A549 (cell line): Measurements from ENCODE around the gene GRHL3. TPM values are rescaled to one million over a fixed set of nuclear protein-coding genes. Genes with fewer than 3 reads are reported as not detected.

Experiments used
- ATAC-seq, 2 experiments: fragments of 200-7000 bp in 1 of 2; fragments of >200 bp in 1 of 2; cut with Nextera tagmentation in 1 of 2; cut with Tn5 transposase in 1 of 2; 3 replicates each; pipeline versions ENCODE4 v1.8.0 to v1.9.1; 2018 to 2020; ENCODE audit warnings: mild to moderate bottlenecking in 1 of 2, moderate library complexity in 1 of 2
- CTCF ChIA-PET: fragments of 300-600 bp; sonication (Branson Sonifier 250); formaldehyde crosslinking; extraction: SDS; loops from one replicate; lab custom pipeline; 2021; ENCODE audit warnings: antibody characterized with exemption, inconsistent platforms; lab: Yijun Ruan, JAX
- POLR2A ChIA-PET: fragments of 350-600 bp; formaldehyde crosslinking; extraction: SDS; loops from one replicate; lab custom pipeline; 2021; ENCODE audit warnings: antibody characterized with exemption, inconsistent platforms; lab: Yijun Ruan, JAX
- DNase-seq, 2 experiments: peaks; one replicate each; pipeline versions ENCODE4 v3.0.0 to v3.0.0-alpha.2; 2011 to 2016; ENCODE audit warnings: low read depth in 1 of 2, low spot score in 1 of 2
- FAIRE-seq: peaks from 2 replicates; lab custom pipeline; 2011; peaks lifted over from hg19 to GRCh38; lab: Jason Lieb, UNC
- H3K27ac ChIP-seq, 2 experiments: fragments of >200 bp; sonication (Bioruptor Twin); formaldehyde crosslinking; 3 replicates each; pipeline ENCODE4 v1.5.1; 2016 to 2017
- H3K4me1 ChIP-seq: fragments of >200 bp; sonication (Bioruptor Twin); formaldehyde crosslinking; 3 replicates; pipeline ENCODE4 v1.6.1; 2016
- H3K4me2 ChIP-seq: fragments of >200 bp; sonication (Bioruptor Twin); formaldehyde crosslinking; 3 replicates; pipeline ENCODE4 v1.6.1; 2016
- H3K4me3 ChIP-seq: fragments of >200 bp; sonication (Bioruptor Twin); formaldehyde crosslinking; 3 replicates; pipeline ENCODE4 v1.5.1; 2016
- H3K9me3 ChIP-seq: fragments of >200 bp; sonication (Bioruptor Twin); formaldehyde crosslinking; 3 replicates; pipeline ENCODE4 v1.6.1; 2016
- CBX8 ChIP-seq: fragments of 200-600 bp; sonication (generic); IDR thresholded peaks from 2 replicates; pipeline ENCODE4 v1.6.1; 2016
- CHD4 ChIP-seq: fragments of 200-600 bp; sonication (generic); IDR thresholded peaks from 2 replicates; pipeline ENCODE4 v1.6.1; 2016; ENCODE audit warnings: antibody characterized with exemption, mild to moderate bottlenecking, borderline replicate concordance
- EHMT2 ChIP-seq: fragments of 200-600 bp; sonication (generic); IDR thresholded peaks from 2 replicates; pipeline ENCODE4 v1.6.1; 2016; ENCODE audit warnings: antibody characterized with exemption, low read depth, mild to moderate bottlenecking, moderate library complexity
- EP300 ChIP-seq, 2 experiments: fragments of >200 bp; sonication (Bioruptor Twin); formaldehyde crosslinking; IDR thresholded peaks; 2 replicates in 1 of 2; 3 replicates in 1 of 2; pipeline ENCODE4 v1.6.1; 2016 to 2017
- FOSB ChIP-seq: fragments of 250-450 bp; sonication (Bioruptor Pico); IDR thresholded peaks from 2 replicates; pipeline ENCODE4 v1.5.0; 2020; ENCODE audit warnings: mild to moderate bottlenecking, moderate library complexity
- HEYL ChIP-seq: fragments of 250-450 bp; sonication (Bioruptor Pico); IDR thresholded peaks from 2 replicates; pipeline ENCODE4 v1.8.0; 2021; ENCODE audit warnings: mild to moderate bottlenecking, moderate library complexity
- HOXB13 ChIP-seq: fragments of 250-450 bp; sonication (Bioruptor Pico); IDR thresholded peaks from 2 replicates; pipeline ENCODE4 v1.5.0; 2020; ENCODE audit warnings: low read depth, mild to moderate bottlenecking, moderate library complexity
- KDM5A ChIP-seq: fragments of 200-600 bp; sonication (generic); IDR thresholded peaks from 2 replicates; pipeline ENCODE4 v1.6.1; 2016; ENCODE audit warnings: antibody characterized with exemption, mild to moderate bottlenecking
- MAFK ChIP-seq: fragments of 450-650 bp; IDR thresholded peaks from 2 replicates; pipeline ENCODE4 v1.6.1; 2014; ENCODE audit not compliant: partially characterized antibody
- NPAS2 ChIP-seq: fragments of 250-450 bp; sonication (Bioruptor Pico); IDR thresholded peaks from 2 replicates; pipeline ENCODE4 v1.8.0; 2022; ENCODE audit warnings: mild to moderate bottlenecking, moderate library complexity, borderline replicate concordance
- PHF8 ChIP-seq: fragments of 200-600 bp; sonication (generic); IDR thresholded peaks from 2 replicates; pipeline ENCODE4 v1.6.1; 2016; ENCODE audit warnings: low read depth, mild to moderate bottlenecking, antibody characterized with exemption, moderate library complexity, borderline replicate concordance
- POLR2AphosphoS2 ChIP-seq: conservative IDR thresholded peaks from 2 replicates; pipeline ENCODE4 v1.6.1; 2012; ENCODE audit warnings: low read length, improper control_type of control experiment, inconsistent platforms
- RARB ChIP-seq: fragments of 250-450 bp; sonication (Bioruptor Pico); IDR thresholded peaks from 2 replicates; pipeline ENCODE4 v1.8.0; 2021; ENCODE audit warnings: mild to moderate bottlenecking, moderate library complexity
- RCOR1 ChIP-seq: fragments of 150-350 bp; IDR thresholded peaks from 2 replicates; pipeline ENCODE4 v1.6.1; 2014; ENCODE audit warnings: antibody characterized with exemption, low read length, low read depth
- RFX5 ChIP-seq: fragments of 450-650 bp; IDR thresholded peaks from 2 replicates; pipeline ENCODE4 v1.7.1; 2014; ENCODE audit warnings: antibody characterized with exemption, mild to moderate bottlenecking, moderate library complexity
- RNF2 ChIP-seq: fragments of 200-600 bp; sonication (generic); IDR thresholded peaks from 2 replicates; pipeline ENCODE4 v1.6.1; 2016; ENCODE audit warnings: low read depth, mild to moderate bottlenecking, antibody characterized with exemption, moderate library complexity, borderline replicate concordance
- TFCP2L1 ChIP-seq: fragments of 250-450 bp; sonication (Bioruptor Pico); IDR thresholded peaks from 2 replicates; pipeline ENCODE4 v1.5.0; 2021; ENCODE audit warnings: mild to moderate bottlenecking
- TP53 ChIP-seq: fragments of 250-450 bp; sonication (Bioruptor Pico); IDR thresholded peaks from 2 replicates; pipeline ENCODE4 v1.5.0; 2021; ENCODE audit warnings: mild to moderate bottlenecking, moderate library complexity
- ZC3H11A ChIP-seq: fragments of 450-650 bp; IDR thresholded peaks from 2 replicates; pipeline ENCODE4 v1.6.1; 2014; ENCODE audit warnings: antibody characterized with exemption, mild to moderate bottlenecking
- WGBS: methylation state at CpG from one replicate; pipeline ENCODE4 v1.1.6; 2017; ENCODE audit errors: missing lambda C conversion rate; 5-methylcytosine and 5-hydroxymethylcytosine counted together
- polyA plus RNA-seq, 4 experiments: library from polyadenylated mRNA; depleted of rRNA in 3 of 4; stranded (reverse); fragments of >200 nt; fragmentation: RNase III in 1 of 4; extraction: RNeasy Plus Mini Kit Qiagen cat#74134 plus additional on column Dnase treatment in 1 of 4; gene quantifications; 2 replicates in 3 of 4; 3 replicates in 1 of 4; pipeline ENCODE4 v1.2.3, GENCODE V29; 2011 to 2017
- TF ChIP-seq, protein P1 (sequence below): fragments of 150-350 bp; IDR thresholded peaks from 2 replicates; pipeline ENCODE4 v1.6.1; 2014; ENCODE audit warnings: low read depth, mild to moderate bottlenecking, low read length
- TF ChIP-seq, protein P2 (sequence below): fragments of 250-450 bp; sonication (Bioruptor Pico); IDR thresholded peaks from 2 replicates; pipeline ENCODE4 v1.5.0; 2021; ENCODE audit warnings: mild to moderate bottlenecking, moderate library complexity, borderline replicate concordance
- TF ChIP-seq, protein P3 (sequence below): IDR thresholded peaks from 2 replicates; pipeline ENCODE4 v1.6.1; 2012
- TF ChIP-seq, protein P4 (sequence below): IDR thresholded peaks from 2 replicates; pipeline ENCODE4 v1.6.1; 2012; ENCODE audit warnings: low read depth, borderline replicate concordance

The GRHL3 gene
- polyA plus RNA-seq, 2 of the 4 experiments (the other 2 are of a cell fraction) = 0.58 to 1.6 TPM

DNA sequence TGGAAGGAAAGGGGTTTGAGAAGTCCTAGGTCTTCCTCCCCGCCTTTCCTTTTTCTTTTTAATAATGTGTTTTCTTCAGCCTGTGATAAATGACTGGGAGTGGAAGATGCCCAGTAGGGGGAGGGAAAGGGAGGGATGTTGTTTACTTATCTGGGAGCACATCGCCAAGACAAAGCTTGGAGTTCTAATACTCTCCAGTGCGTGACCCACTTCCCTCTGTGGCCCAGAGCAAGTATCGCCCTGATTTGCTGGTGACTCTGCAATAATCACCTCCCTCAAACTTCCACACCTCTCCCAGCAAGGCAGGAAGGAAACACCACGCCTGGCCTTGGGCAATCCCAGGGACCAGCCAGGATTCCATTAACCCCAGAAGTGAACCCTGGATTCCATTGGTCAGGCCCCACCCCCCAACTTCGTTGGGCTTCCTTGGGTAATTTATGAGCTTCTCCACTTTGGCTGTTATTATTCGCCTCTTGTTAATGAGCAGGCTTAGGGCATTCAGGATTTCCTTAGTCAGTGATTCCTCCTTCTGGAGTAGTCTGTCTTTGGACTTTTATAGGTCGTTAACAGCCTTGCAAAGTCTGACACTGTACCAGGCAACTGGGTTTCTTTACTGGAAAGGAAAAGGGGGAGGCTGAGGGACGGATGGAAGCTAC, 24.3 kb upstream of the GRHL3 start (continued):
- TF ChIP-seq, protein P1, sequence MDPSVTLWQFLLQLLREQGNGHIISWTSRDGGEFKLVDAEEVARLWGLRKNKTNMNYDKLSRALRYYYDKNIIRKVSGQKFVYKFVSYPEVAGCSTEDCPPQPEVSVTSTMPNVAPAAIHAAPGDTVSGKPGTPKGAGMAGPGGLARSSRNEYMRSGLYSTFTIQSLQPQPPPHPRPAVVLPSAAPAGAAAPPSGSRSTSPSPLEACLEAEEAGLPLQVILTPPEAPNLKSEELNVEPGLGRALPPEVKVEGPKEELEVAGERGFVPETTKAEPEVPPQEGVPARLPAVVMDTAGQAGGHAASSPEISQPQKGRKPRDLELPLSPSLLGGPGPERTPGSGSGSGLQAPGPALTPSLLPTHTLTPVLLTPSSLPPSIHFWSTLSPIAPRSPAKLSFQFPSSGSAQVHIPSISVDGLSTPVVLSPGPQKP = no peak
- TF ChIP-seq HEYL (CRISPR knock-in tag) (0 out of 2 replicates have a peak, but pooled peaks have one; percentile 18), HOXB13 (0 out of 2 replicates have a peak, but pooled peaks have one; percentile 11), CHD4 (no peak), TFCP2L1 (no peak), EP300 (IDR thresholded peaks at IDR 0.05) (peak in 1 of 2 experiments; percentile 48; a peak in 3 of 5 replicates), ZC3H11A (no peak), KDM5A (no peak)
- TF ChIP-seq, protein P2, sequence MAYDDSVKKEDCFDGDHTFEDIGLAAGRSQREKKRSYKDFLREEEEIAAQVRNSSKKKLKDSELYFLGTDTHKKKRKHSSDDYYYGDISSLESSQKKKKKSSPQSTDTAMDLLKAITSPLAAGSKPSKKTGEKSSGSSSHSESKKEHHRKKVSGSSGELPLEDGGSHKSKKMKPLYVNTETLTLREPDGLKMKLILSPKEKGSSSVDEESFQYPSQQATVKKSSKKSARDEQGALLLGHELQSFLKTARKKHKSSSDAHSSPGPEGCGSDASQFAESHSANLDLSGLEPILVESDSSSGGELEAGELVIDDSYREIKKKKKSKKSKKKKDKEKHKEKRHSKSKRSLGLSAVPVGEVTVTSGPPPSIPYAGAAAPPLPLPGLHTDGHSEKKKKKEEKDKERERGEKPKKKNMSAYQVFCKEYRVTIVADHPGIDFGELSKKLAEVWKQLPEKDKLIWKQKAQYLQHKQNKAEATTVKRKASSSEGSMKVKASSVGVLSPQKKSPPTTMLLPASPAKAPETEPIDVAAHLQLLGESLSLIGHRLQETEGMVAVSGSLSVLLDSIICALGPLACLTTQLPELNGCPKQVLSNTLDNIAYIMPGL (CRISPR knock-in tag) = no peak
- TF ChIP-seq, protein P3, sequence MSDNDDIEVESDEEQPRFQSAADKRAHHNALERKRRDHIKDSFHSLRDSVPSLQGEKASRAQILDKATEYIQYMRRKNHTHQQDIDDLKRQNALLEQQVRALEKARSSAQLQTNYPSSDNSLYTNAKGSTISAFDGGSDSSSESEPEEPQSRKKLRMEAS = peak; percentile 40; the same call in 1 of the 2 replicates
- TF ChIP-seq, protein P4, sequence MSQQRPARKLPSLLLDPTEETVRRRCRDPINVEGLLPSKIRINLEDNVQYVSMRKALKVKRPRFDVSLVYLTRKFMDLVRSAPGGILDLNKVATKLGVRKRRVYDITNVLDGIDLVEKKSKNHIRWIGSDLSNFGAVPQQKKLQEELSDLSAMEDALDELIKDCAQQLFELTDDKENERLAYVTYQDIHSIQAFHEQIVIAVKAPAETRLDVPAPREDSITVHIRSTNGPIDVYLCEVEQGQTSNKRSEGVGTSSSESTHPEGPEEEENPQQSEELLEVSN = 0 out of 2 replicates have a peak, but pooled peaks have one; percentile 40
- TF ChIP-seq, all 56 proteins: peak for 21

DNA sequence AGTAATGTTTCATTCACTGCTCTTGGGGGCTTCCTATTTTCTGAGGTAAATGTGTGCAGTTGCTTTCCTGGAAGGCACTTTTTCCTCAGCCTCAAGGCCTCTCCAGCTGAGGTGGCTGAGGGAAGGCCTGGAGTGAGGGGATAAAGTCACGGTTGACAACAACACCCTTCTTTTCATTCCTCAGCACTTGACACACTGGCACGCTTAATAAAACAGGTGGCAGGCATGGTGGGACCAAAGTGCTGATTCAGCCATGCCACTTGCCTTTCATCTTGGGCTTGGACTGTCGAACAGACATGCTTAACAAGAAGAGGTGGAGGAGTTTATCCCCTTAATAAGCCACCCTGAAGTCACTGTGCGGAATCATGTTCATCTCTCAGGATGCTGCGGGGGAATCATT, 23.6 kb upstream of the GRHL3 start:
- WGBS = 86% methylated on average over 5 of the region's 5 CpGs
- CTCF ChIA-PET = interaction anchor here (0.6 to 7.8 kb wide), 10 partner anchors 13 to 1706 kb away, joined by 3 to 52 read pairs (median 4); no protein-coding TSS in a partner anchor
- no peak for FAIRE-seq
- H3K27ac ChIP-seq = peak overlapping the region; percentile 93 to 98
- peak overlapping the region; percentile 73 for H3K4me2 ChIP-seq
- POLR2A ChIA-PET = interaction anchor here (1.8 kb wide), 1 partner anchor 12 kb away, joined by 14 read pairs; no protein-coding TSS in a partner anchor
- TF ChIP-seq TP53 (CRISPR knock-in tag) (no peak), MAFK (peak; percentile 36)
- H3K4me3 ChIP-seq = no peak overlapping the region
- no peak for DNase-seq
- no peak for ATAC-seq
- H3K4me1 ChIP-seq = peaks cover 55% of the 10 kb centered on the region
- H3K9me3 ChIP-seq = no peaks in the 10 kb centered on the region

DNA sequence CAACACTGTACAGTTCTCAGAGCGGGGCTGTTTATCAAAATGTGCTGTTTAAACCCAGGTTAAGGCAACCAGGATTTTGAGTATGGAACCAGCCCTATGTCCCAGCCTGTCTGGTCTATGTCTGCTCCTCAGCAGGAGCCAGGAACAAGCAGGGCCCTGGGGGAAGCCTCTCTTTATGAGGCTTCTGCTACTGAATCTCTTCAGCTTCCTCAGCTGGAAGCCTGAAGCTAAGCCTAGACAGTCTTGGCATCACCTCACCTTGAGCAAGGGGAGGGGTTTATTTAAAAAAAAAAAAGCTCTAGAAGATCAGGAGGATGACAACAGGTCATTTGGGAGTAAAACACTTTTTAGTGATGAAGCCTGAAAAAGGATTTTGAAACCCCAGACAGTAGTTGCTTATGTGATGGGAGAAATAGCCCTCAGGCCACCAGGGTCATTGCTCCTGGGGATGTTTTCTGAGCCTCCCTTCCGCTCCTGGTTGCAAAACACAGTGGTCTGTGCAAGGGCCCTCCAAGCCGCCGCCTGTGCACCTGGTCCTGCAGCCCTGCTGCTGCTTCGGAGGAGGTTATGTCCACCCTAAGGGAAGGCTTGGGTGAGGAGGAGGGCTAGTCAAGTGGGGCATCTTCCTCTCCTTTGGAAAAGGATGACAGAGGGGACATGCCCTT, 21.8 kb upstream of the GRHL3 start:
- Histone ChIP-seq H3K9me3 (no peaks in the 10 kb centered on the region), H3K27ac (peak overlapping the region; percentile 76 to 98), H3K4me2 (no peak overlapping the region), H3K4me3 (no peak overlapping the region), H3K4me1 (peaks cover 44% of the 10 kb centered on the region)
- ATAC-seq (no peak), FAIRE-seq (no peak), DNase-seq (no peak)
- POLR2A ChIA-PET = no interaction called here
- CTCF ChIA-PET = interaction anchor here (0.8 to 2.5 kb wide), 6 partner anchors 12 to 99 kb away, joined by 3 to 11 read pairs (median 4); no protein-coding TSS in a partner anchor
- WGBS = 88% methylated on average over 5 of the region's 5 CpGs
- no peak for TF ChIP-seq PHF8
- TF ChIP-seq CBX8 = no peak
- TF ChIP-seq EHMT2 = no peak
- no peak for TF ChIP-seq POLR2AphosphoS2
- no peak for TF ChIP-seq RFX5
- TF ChIP-seq NPAS2 = no peak
- no peak for TF ChIP-seq RARB
- no peak for TF ChIP-seq RCOR1
- TF ChIP-seq RNF2 = no peak
- no peak for TF ChIP-seq FOSB (CRISPR knock-in tag)
- TF ChIP-seq, protein P2 (CRISPR knock-in tag) = no peak
